ENCODE data around the gene IPPK.

GRCh38 chr9:92649007-92649406 is 20.9 kb downstream of the IPPK start:
- TF ChIP-seq CTCF (IDR thresholded peaks at IDR 0.05), result no peak
- TF ChIP-seq POLR2A (IDR thresholded peaks at IDR 0.05), result no peak

Data from tibial nerve (tissue), 3 donors.